ENCODE measurements around the gene CDKL2.
"Not testable (repeated sequence)": the region's sequence is repeated elsewhere in the genome, so short reads cannot be mapped to it uniquely, and the experiment has no call there.

GRCh38 chr4:75537308-75537707 is 93.0 kb downstream of the CDKL2 start:
- TF ChIP-seq, protein P1, sequence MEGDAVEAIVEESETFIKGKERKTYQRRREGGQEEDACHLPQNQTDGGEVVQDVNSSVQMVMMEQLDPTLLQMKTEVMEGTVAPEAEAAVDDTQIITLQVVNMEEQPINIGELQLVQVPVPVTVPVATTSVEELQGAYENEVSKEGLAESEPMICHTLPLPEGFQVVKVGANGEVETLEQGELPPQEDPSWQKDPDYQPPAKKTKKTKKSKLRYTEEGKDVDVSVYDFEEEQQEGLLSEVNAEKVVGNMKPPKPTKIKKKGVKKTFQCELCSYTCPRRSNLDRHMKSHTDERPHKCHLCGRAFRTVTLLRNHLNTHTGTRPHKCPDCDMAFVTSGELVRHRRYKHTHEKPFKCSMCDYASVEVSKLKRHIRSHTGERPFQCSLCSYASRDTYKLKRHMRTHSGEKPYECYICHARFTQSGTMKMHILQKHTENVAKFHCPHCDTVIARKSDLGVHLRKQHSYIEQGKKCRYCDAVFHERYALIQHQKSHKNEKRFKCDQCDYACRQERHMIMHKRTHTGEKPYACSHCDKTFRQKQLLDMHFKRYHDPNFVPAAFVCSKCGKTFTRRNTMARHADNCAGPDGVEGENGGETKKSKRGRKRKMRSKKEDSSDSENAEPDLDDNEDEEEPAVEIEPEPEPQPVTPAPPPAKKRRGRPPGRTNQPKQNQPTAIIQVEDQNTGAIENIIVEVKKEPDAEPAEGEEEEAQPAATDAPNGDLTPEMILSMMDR (IDR thresholded peaks at IDR 0.05; ENCODE audit: insufficient read depth, low read length, poor library complexity, severe bottlenecking): not testable (repeated sequence)
- not testable (repeated sequence) for TF ChIP-seq EZH2phosphoT487 (conservative IDR thresholded peaks at IDR 0.05; ENCODE audit: low read length)
